Neural cell (in vitro differentiated cells): Measurements from ENCODE around the gene IMPG1. TPM values are rescaled to one million over a fixed set of nuclear protein-coding genes. Genes with fewer than 3 reads are reported as not detected.
"Not testable (repeated sequence)": the region's sequence is repeated elsewhere in the genome, so short reads cannot be mapped to it uniquely, and the experiment has no call there.

ENCODE experiments used
- H2AFZ ChIP-seq: fragments of 200-600, 300-800 bp; sonication (generic), shearing (Covaris generic); 2 replicates; pipeline ENCODE4 v1.6.0; 2014; ENCODE audit warnings: low read depth, mild to moderate bottlenecking, antibody characterized with exemption, low read length, moderate library complexity
- H3F3A ChIP-seq: fragments of 200-600 bp; shearing (Covaris generic); 2 replicates; pipeline ENCODE4 v1.6.1; 2016; ENCODE audit warnings: mild to moderate bottlenecking, moderate library complexity, mixed read lengths, antibody characterized with exemption, low read length; ENCODE audit not compliant: insufficient read depth, poor library complexity, severe bottlenecking
- H3K27ac ChIP-seq: fragments of 200-600, 300-800 bp; sonication (generic), shearing (Covaris generic); 2 replicates; pipeline ENCODE4 v1.5.1; 2014; ENCODE audit warnings: mild to moderate bottlenecking, low read length, moderate library complexity
- H3K27me3 ChIP-seq: fragments of 300-800, 200-600 bp; sonication (generic), shearing (Covaris generic); 2 replicates; pipeline ENCODE4 v1.6.0; 2014; ENCODE audit warnings: mild to moderate bottlenecking, low read depth, low read length, moderate library complexity; ENCODE audit not compliant: insufficient read depth
- H3K36me3 ChIP-seq: fragments of 300-800, 200-600 bp; sonication (generic), shearing (Covaris generic); 2 replicates; pipeline ENCODE4 v1.5.1; 2014; ENCODE audit warnings: mild to moderate bottlenecking, antibody characterized with exemption, low read length, moderate library complexity; ENCODE audit not compliant: insufficient read depth
- H3K4me2 ChIP-seq: fragments of 300-800, 200-600 bp; sonication (generic), shearing (Covaris generic); 2 replicates; pipeline ENCODE4 v1.6.0; 2014; ENCODE audit warnings: mild to moderate bottlenecking, low read length
- H3K4me3 ChIP-seq: fragments of 300-800, 200-600 bp; sonication (generic), shearing (Covaris generic); 2 replicates; pipeline ENCODE4 v1.5.1; 2014; ENCODE audit warnings: mild to moderate bottlenecking, low read length, moderate library complexity
- H3K79me2 ChIP-seq: fragments of 200-600 bp; shearing (Covaris generic); replicated peaks from 2 replicates; pipeline ENCODE4 v1.6.0; 2014; ENCODE audit warnings: mild to moderate bottlenecking, low read length, moderate library complexity; ENCODE audit not compliant: insufficient read depth
- H3K9ac ChIP-seq: fragments of 300-800, 200-600 bp; sonication (generic), shearing (Covaris generic); 2 replicates; pipeline ENCODE4 v1.6.1; 2016; ENCODE audit warnings: mild to moderate bottlenecking, low read length, mixed read lengths
- H3K9me2 ChIP-seq: fragments of 200-600 bp; shearing (Covaris generic); 2 replicates; pipeline ENCODE4 v1.6.1; 2016; ENCODE audit warnings: mild to moderate bottlenecking, low read length, mixed read lengths; ENCODE audit not compliant: insufficient read depth
- H3K9me3 ChIP-seq: fragments of 200-600, 300-800 bp; sonication (generic), shearing (Covaris generic); 2 replicates; pipeline ENCODE4 v1.6.1; 2016; ENCODE audit warnings: mild to moderate bottlenecking, mixed run types, low read length, moderate library complexity, mixed read lengths
- H4K20me1 ChIP-seq: fragments of 200-600 bp; shearing (Covaris generic); 2 replicates; pipeline ENCODE4 v1.6.1; 2016; ENCODE audit warnings: mild to moderate bottlenecking, mixed run types; ENCODE audit not compliant: insufficient read depth
- EP300 ChIP-seq: fragments of 450-650 bp; conservative IDR thresholded peaks from 2 replicates; pipeline ENCODE4 v1.6.1; 2014; ENCODE audit warnings: antibody characterized with exemption, mild to moderate bottlenecking, moderate library complexity; ENCODE audit not compliant: poor library complexity, severe bottlenecking
- EZH2 ChIP-seq: fragments of 200-600, 300-800 bp; shearing (Covaris generic), sonication (generic); IDR thresholded peaks from 2 replicates; pipeline ENCODE4 v1.6.1; 2014; ENCODE audit warnings: antibody characterized with exemption, low read length, borderline replicate concordance, mild to moderate bottlenecking; ENCODE audit not compliant: insufficient read depth, poor library complexity, severe bottlenecking
- MXI1 ChIP-seq: fragments of 450-650 bp; conservative IDR thresholded peaks from 2 replicates; pipeline ENCODE4 v1.6.1; 2014; ENCODE audit warnings: antibody characterized with exemption, mild to moderate bottlenecking; ENCODE audit not compliant: poor library complexity, severe bottlenecking
- POLR2AphosphoS5 ChIP-seq: IDR thresholded peaks from 2 replicates; pipeline ENCODE4 v1.6.1; 2012
- RAD21 ChIP-seq: fragments of 450-650 bp; conservative IDR thresholded peaks from 2 replicates; pipeline ENCODE4 v1.6.1; 2014; ENCODE audit warnings: antibody characterized with exemption, mild to moderate bottlenecking, moderate library complexity
- SMC3 ChIP-seq: fragments of 450-650 bp; conservative IDR thresholded peaks from 2 replicates; pipeline ENCODE4 v1.6.1; 2014; ENCODE audit warnings: antibody characterized with exemption, mild to moderate bottlenecking, moderate library complexity; ENCODE audit not compliant: poor library complexity
- TAF1 ChIP-seq: IDR thresholded peaks from 2 replicates; pipeline ENCODE4 v1.6.1; 2012; ENCODE audit warnings: low read depth
- polyA plus RNA-seq: library from polyadenylated mRNA; depleted of rRNA; stranded (reverse); fragments of >200 nt; gene quantifications from 2 replicates; pipeline ENCODE4 v1.2.3, GENCODE V29; 2014
- TF ChIP-seq, protein P1 (sequence below): fragments of 450-650 bp; IDR thresholded peaks from 2 replicates; pipeline ENCODE4 v1.5.1; 2014; ENCODE audit warnings: antibody characterized with exemption, mild to moderate bottlenecking, moderate library complexity; ENCODE audit not compliant: poor library complexity, severe bottlenecking
- TF ChIP-seq, protein P2 (sequence below): IDR thresholded peaks from 2 replicates; pipeline ENCODE4 v1.6.1; 2012; ENCODE audit warnings: borderline replicate concordance

Gene IMPG1
- polyA plus RNA-seq, 1 donor from 2014 or later, result not detected

DNA sequence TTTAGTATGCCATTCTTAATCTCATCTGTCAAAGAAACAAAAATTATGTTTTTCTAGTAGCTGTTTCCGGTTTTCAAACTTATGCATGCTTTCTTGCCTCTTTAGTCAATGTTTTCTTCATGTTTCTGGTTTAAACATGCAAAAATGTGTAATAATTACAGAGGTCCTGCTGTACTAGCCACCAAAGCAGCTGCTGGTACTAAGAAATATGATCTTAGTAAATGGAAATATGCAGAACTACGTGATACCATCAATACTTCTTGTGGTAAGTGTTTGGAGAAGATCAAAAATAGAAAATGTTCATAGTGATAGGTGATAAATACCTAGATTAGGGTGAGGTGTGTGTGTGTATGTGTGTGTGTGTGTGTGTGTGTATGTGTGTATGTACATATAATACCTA is 165.0 kb downstream of the IMPG1 start:
- no peak overlapping the region for H3K4me2 ChIP-seq
- no peaks in the 10 kb centered on the region for H3K36me3 ChIP-seq
- no peaks in the 10 kb centered on the region for H4K20me1 ChIP-seq
- no peaks in the 10 kb centered on the region for H3K79me2 ChIP-seq
- H2AFZ ChIP-seq, result no peak overlapping the region
- H3F3A ChIP-seq, result no peaks in the 10 kb centered on the region
- H3K9me3 ChIP-seq, result no peaks in the 10 kb centered on the region
- H3K27ac ChIP-seq, result no peak overlapping the region
- H3K9me2 ChIP-seq, result no peaks in the 10 kb centered on the region
- H3K4me3 ChIP-seq, result no peak overlapping the region
- H3K27me3 ChIP-seq, result no peaks in the 10 kb centered on the region
- TF ChIP-seq RAD21 (no peak), MXI1 (no peak), EP300 (no peak), POLR2AphosphoS5 (no peak), SMC3 (no peak), EZH2 (no peak), TAF1 (no peak)
- TF ChIP-seq, protein P1, sequence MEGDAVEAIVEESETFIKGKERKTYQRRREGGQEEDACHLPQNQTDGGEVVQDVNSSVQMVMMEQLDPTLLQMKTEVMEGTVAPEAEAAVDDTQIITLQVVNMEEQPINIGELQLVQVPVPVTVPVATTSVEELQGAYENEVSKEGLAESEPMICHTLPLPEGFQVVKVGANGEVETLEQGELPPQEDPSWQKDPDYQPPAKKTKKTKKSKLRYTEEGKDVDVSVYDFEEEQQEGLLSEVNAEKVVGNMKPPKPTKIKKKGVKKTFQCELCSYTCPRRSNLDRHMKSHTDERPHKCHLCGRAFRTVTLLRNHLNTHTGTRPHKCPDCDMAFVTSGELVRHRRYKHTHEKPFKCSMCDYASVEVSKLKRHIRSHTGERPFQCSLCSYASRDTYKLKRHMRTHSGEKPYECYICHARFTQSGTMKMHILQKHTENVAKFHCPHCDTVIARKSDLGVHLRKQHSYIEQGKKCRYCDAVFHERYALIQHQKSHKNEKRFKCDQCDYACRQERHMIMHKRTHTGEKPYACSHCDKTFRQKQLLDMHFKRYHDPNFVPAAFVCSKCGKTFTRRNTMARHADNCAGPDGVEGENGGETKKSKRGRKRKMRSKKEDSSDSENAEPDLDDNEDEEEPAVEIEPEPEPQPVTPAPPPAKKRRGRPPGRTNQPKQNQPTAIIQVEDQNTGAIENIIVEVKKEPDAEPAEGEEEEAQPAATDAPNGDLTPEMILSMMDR, result no peak
- TF ChIP-seq, protein P2, sequence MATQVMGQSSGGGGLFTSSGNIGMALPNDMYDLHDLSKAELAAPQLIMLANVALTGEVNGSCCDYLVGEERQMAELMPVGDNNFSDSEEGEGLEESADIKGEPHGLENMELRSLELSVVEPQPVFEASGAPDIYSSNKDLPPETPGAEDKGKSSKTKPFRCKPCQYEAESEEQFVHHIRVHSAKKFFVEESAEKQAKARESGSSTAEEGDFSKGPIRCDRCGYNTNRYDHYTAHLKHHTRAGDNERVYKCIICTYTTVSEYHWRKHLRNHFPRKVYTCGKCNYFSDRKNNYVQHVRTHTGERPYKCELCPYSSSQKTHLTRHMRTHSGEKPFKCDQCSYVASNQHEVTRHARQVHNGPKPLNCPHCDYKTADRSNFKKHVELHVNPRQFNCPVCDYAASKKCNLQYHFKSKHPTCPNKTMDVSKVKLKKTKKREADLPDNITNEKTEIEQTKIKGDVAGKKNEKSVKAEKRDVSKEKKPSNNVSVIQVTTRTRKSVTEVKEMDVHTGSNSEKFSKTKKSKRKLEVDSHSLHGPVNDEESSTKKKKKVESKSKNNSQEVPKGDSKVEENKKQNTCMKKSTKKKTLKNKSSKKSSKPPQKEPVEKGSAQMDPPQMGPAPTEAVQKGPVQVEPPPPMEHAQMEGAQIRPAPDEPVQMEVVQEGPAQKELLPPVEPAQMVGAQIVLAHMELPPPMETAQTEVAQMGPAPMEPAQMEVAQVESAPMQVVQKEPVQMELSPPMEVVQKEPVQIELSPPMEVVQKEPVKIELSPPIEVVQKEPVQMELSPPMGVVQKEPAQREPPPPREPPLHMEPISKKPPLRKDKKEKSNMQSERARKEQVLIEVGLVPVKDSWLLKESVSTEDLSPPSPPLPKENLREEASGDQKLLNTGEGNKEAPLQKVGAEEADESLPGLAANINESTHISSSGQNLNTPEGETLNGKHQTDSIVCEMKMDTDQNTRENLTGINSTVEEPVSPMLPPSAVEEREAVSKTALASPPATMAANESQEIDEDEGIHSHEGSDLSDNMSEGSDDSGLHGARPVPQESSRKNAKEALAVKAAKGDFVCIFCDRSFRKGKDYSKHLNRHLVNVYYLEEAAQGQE, result no peak
- no peak overlapping the region for H3K9ac ChIP-seq

DNA sequence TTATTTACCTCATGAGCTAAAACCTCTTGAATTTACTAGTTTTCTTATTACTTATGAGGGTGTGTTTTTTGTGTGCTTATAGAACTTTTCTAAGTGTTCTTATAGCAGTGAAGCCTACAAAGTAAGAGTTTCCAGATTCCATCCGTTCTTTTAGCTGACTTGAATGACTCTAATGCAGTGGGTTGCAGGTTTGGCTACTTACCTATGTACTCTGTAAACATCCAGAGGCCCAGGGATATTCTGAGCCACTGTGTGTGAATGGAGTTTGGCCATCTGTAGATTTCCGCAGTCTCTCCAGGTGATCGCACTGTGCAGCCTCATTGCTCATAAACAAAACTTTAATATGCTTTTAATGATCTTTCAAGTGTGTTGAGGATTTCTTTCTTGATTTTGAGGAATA is 165.6 kb downstream of the IMPG1 start:
- no peaks in the 10 kb centered on the region for H4K20me1 ChIP-seq
- no peaks in the 10 kb centered on the region for H3K79me2 ChIP-seq
- H3K27ac ChIP-seq, result no peak overlapping the region
- H3K9ac ChIP-seq, result no peak overlapping the region
- no peaks in the 10 kb centered on the region for H3K9me3 ChIP-seq
- no peak for TF ChIP-seq EZH2
- TF ChIP-seq, protein P2, result no peak
- TF ChIP-seq, protein P1, result no peak
- no peak for TF ChIP-seq TAF1
- no peaks in the 10 kb centered on the region for H3K36me3 ChIP-seq
- no peak overlapping the region for H3K4me2 ChIP-seq
- no peak overlapping the region for H2AFZ ChIP-seq
- no peak overlapping the region for H3K4me3 ChIP-seq
- no peaks in the 10 kb centered on the region for H3F3A ChIP-seq
- no peaks in the 10 kb centered on the region for H3K27me3 ChIP-seq
- H3K9me2 ChIP-seq, result no peaks in the 10 kb centered on the region

DNA sequence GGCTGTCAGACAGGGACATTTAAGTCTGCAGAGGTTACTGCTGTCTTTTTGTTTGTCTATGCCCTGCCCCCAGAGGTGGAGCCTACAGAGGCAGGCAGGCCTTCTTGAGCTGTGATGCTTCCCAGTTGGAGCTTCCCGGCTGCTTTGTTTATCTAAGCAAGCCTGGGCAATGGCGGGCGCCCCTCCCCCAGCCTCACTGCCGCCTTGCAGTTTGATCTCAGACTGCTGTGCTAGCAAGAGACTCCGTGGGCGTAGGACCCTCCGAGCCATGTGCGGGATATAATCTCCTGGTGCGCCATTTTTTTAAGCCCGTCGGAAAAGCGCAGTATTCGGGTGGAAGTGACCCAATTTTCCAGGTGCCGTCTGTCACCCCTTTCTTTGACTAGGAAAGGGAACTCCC is 167.3 kb downstream of the IMPG1 start:
- not testable (repeated sequence) for H3K27ac ChIP-seq, H3F3A ChIP-seq, H3K27me3 ChIP-seq, H3K79me2 ChIP-seq, H3K4me2 ChIP-seq, H3K9me2 ChIP-seq, H4K20me1 ChIP-seq, H2AFZ ChIP-seq, H3K4me3 ChIP-seq, H3K9ac ChIP-seq, H3K36me3 ChIP-seq, H3K9me3 ChIP-seq

DNA sequence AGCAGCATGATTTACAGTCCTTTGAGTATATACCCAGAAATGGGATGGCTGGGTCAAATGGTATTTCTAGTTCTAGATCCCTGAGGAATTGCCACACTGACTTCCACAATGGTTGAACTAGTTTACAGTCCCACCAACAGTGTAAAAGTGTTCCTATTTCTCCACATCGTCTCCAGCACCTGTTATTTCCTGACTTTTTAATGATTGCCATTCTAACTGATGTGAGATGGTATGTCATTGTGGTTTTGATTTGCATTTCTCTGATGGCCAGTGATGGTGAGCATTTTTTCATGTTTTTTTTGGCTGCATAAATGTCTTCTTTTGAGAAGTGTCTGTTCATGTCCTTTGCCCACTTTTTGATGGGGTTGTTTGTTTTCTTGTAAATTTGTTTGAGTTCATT is 172.2 kb downstream of the IMPG1 start:
- not testable (repeated sequence) for H3K9ac ChIP-seq, H3F3A ChIP-seq, H3K27ac ChIP-seq, H4K20me1 ChIP-seq, H3K9me3 ChIP-seq, H3K79me2 ChIP-seq, H3K4me3 ChIP-seq, H3K4me2 ChIP-seq, H3K36me3 ChIP-seq, H3K27me3 ChIP-seq, H2AFZ ChIP-seq, H3K9me2 ChIP-seq
